ENCODE measurements around the gene AIP.
"Not testable (repeated sequence)": the region's sequence is repeated elsewhere in the genome, so short reads cannot be mapped to it uniquely, and the experiment has no call there.

AIP gene

GRCh38 chr11:67448220-67448609 lies 34.6 kb upstream of the AIP start:
- DNase-seq (ENCODE audit: low read depth in 2 of 2), result no peak

GRCh38 chr11:67449116-67449844 lies 33.5 kb upstream of the AIP start:
- DNase-seq (ENCODE audit: low read depth in 2 of 2), result no peak

- no peak for DNase-seq (ENCODE audit: low read depth in 2 of 2)
Observed at GRCh38 chr11:67450796-67451657, 31.8 kb upstream of the AIP start.

DNA sequence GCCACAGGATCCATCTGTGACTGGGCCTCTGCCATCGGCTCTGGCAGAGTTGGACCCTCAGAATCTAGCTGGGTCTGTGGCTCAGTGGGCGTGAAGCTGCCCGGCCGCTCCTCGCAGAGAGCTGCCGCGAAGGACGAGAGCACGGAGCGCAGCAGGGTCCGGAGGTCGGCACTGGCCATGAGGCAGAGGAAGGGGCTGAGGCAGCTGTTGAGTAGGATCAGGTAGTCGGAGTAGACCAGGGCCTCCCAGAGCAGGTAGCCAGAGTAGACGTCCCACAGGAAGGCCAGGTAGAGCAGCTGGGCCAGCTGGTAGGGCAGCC lies 31.2 kb upstream of the AIP start:
- no peak for DNase-seq (ENCODE audit: low read depth in 2 of 2)

DNA sequence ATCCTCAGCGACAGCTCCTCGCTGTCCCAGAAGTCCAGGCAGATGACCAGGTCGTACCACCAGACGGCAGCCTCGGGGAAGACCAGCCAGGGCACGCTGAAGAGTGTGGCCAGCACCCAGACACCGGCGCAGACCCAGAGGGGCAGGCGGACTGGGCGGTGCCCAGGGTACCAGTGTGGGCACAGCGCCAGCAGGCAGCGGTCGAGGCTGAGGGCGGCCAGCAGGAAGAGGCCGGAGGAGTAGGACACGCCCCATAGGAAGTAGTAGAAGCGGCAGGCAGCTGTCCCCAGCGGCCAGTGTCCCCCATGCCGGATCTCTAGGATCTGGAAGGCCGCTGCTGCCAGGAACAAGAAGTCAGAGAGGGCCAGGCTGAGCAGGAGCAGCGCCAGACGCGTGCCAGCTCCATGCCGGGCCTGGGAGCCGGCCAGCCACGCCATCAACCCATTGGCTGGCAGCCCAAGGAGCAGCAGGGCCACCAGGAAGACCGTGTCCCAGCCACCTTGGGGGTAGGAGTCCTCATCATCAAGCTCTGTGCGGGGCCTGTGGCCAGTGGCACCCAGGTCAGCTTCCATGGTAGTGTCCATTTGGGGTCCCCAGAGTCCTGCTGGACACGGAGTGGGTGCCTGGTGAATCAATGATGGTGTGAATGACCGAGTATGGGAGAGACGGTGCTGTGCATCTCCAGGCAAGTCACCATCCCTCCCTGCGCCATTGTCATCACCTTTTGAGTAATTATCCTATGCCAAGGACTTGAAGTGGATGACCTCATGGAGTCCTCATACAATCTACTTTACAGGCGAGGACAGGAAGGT lies 30.5 kb upstream of the AIP start, which contains the start of gene GPR152:
Gene GPR152, minus strand, starts transcription at position 589 of the 812 bp plus-strand sequence. Its CDS starts 5 bp downstream, at position 584.
- no peak for DNase-seq (ENCODE audit: low read depth in 2 of 2)

- no peak for DNase-seq (ENCODE audit: low read depth in 2 of 2)
Observed at GRCh38 chr11:67453816-67454732, 28.8 kb upstream of the AIP start.

DNA sequence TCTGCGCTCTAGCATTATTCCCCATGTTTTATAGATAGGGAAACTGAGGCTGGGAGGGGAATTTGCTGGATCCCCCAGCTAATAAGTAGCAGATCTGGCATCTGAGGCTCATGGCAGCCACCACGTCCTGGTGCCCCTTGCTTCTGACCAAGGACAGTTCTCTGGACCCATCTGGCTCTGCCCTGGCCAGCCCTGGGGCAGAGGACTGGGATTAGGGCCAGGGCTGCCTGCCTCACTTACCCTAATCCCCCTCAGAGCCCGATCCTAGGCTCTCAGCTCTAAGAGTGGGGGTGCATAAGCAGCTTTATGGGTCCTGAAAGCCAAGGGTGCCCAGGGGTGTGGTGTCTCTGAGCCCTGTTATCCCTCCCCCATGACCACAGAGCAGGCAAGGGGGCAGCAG lies 27.8 kb upstream of the AIP start, which contains the start of gene CABP4:
Gene CABP4, plus strand, starts transcription at position 301 of the 400 bp plus-strand sequence. Its CDS starts 70 bp downstream, at position 371.
- no peak for DNase-seq (ENCODE audit: low read depth in 2 of 2)

GRCh38 chr11:67456068-67456705 lies 26.6 kb upstream of the AIP start:
- DNase-seq (ENCODE audit: low read depth in 2 of 2), result no peak

DNA sequence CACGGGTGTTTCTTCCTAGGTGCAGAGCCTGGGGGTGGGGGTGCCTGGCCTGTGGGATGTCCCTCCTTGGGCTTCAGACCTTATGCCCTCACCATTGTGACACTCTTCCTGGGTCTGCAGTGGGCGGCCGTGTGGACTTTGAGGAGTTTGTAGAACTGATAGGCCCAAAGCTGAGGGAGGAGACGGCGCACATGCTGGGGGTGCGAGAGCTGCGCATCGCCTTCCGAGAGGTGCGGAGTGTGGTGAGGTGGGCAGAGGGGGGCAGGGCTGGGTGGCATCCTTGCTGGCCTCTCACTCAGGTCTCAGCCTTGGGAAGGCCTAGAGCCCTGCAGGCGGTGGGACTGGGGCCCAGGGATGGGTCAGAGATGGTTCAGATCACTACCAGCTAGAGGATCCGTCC lies 25.4 kb upstream of the AIP start:
- DNase-seq (ENCODE audit: low read depth in 2 of 2), result no peak

DNA sequence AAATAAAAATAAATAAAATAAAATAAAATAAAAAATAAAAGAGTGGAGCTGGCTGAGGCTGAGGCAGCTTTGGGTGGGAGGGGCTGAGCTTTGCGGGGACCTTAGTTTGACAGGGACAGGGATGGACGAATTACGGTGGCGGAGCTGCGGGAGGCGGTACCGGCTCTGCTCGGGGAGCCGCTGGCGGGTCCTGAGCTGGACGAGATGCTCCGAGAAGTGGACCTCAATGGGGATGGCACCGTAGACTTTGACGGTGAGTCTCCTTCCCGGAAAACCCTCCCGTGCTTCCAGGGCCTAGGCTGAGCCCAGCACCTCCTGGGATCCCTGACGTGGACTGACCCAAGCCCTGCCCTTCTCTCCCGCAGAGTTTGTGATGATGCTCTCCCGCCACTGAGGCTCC lies 24.6 kb upstream of the AIP start:
- DNase-seq (ENCODE audit: low read depth in 2 of 2), result no peak

DNA sequence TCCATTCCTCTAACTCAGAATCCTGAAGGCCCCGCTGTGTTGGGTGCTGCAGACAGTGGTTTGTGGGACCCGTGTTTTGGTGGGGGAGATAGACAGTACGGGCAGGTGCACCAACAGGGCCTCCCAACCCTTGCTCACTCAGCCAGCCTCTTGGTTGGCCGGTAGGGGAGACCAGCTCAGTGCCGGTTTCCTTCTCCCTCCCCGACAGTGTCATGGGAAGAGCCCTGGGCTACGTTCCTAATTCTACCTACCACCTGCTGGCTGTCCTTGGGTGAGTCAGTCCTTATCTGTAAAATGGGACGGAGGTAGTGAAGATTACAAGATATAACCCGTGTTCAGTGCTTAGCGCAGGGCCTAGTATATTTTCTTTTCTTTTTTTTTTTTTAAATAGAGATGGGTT lies 19.6 kb upstream of the AIP start:
- DNase-seq (ENCODE audit: low read depth in 2 of 2), result no peak

DNA sequence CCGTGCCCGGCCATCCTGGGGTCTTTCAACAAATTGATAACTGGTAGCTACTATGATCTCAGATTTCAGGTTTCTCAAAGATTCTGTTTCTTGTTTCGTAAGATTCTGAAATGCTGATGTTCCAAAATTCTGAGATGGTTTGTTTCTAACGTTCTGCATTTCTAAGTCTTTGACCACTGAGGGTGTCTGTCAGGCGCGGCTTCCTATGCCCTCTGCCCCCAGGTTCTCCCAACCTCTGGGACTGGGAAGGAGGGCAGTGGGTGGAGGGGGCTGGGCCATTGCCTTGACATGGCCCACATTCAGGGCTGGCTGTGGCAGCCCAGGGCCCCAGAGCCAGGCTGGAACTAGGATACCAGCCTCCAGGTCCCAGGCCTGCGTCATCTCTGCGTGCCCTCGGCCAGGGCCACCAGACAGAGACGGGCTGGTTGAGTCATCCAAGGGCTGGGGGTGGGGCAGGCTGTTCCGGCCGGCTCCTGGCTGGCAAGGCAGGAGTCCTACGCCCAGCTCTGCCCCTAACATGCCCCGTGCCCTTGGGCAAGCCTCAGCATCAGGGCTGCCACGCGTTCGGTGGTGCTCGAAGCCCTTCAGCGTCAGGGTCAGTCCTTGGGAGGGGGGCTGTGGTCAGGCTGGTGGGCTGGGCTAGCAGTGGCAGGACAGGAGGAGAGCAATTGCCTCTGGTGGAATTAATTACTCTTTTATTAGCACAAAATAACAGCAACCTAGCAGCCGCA lies 19.0 kb upstream of the AIP start:
- no peak for DNase-seq (ENCODE audit: low read depth in 2 of 2)

- DNase-seq (ENCODE audit: low read depth in 2 of 2), result peak; percentile 88 to 92
Observed at GRCh38 chr11:67464411-67465188, 18.2 kb upstream of the AIP start.

DNA sequence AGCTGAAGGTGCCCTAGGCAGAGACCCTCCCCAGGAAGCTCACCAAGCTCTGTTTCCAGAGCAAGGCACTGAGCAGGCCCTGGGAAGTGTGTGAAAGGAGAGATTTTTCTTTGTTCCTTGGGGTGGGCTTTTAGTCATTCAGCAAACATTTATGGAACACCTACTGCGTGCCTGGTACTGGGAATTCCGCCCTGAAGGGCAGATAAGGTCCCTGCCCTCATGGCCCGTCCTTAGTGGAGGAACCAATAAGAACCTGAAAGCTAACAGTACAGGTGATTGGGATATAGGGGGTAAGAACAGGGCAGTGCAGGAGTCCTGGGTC lies 17.7 kb upstream of the AIP start:
- DNase-seq (ENCODE audit: low read depth in 2 of 2), result no peak

GRCh38 chr11:67465530-67465929 lies 17.3 kb upstream of the AIP start:
- not testable (repeated sequence) for DNase-seq (ENCODE audit: low read depth in 2 of 2)

GRCh38 chr11:67466367-67466766 lies 16.5 kb upstream of the AIP start:
- no peak for DNase-seq (ENCODE audit: low read depth in 2 of 2)

GRCh38 chr11:67466962-67467771 lies 15.7 kb upstream of the AIP start:
- no peak for DNase-seq (ENCODE audit: low read depth in 2 of 2)

DNA sequence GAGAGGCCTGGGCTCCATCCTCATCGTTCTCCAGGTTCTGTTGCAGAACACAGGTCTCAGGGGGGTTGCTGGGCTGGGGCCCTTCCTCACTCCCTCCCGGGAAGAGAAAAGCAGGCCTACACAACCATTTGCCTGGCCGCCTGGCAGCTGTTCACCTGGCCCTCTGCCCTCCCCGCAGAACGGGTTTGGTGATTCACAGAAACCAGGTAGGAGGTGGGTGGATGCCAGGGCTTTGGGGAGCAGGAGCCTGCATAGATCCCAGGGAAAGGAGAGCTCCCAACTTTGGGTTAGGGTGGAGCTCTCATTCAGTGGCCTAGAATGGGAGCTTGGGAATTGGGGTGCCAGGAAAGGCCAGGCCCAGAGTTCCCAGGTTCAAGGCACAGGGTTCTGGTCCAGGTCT lies 14.8 kb upstream of the AIP start:
- no peak for DNase-seq (ENCODE audit: low read depth in 2 of 2)

DNA sequence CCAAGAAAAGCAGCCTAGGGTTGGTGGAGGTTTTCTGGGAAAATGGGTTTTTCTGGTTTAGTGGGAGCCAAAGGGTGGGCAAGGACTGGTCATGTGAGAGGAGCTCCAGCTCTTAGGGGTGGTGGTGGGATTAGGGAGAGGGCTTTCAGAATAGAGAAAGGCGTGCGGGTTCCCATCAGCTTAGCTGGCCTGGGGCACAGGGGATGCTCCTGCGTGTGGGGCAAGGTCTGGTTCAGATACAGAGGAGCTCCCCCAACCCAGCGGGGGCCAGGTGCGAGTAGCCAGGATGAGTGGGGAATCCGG lies 14.4 kb upstream of the AIP start:
- DNase-seq (ENCODE audit: low read depth in 2 of 2), result peak in 1 of 2 donors; percentile 27
